HEK293T (cell line): ENCODE measurements around the gene AP5B1.

Experiments
- CTCF ChIA-PET: fragments of 350-600 bp; formaldehyde crosslinking; extraction: SDS; loops from one replicate; lab custom pipeline; 2021; ENCODE audit warnings: antibody characterized with exemption, inconsistent platforms; lab: Yijun Ruan, JAX
- POLR2A ChIA-PET: fragments of 350-600 bp; formaldehyde crosslinking; extraction: SDS; loops from one replicate; lab custom pipeline; 2020; ENCODE audit warnings: antibody characterized with exemption, inconsistent platforms; lab: Yijun Ruan, JAX
- DNase-seq: peaks from one replicate; pipeline ENCODE4 v3.0.0; 2012; ENCODE audit warnings: mixed read lengths; ENCODE audit errors: extremely low spot score
- ARNT ChIP-seq: fragments of 450-650 bp; IDR thresholded peaks from 2 replicates; pipeline ENCODE4 v1.6.1; 2017; ENCODE audit warnings: mild to moderate bottlenecking
- BHLHE40 ChIP-seq: fragments of 450-650 bp; IDR thresholded peaks from 2 replicates; pipeline ENCODE4 v1.6.1; 2016; ENCODE audit warnings: mild to moderate bottlenecking, moderate library complexity, borderline replicate concordance
- CTBP1 ChIP-seq: fragments of 450-650 bp; IDR thresholded peaks from 2 replicates; pipeline ENCODE4 v1.6.1; 2016; ENCODE audit warnings: borderline replicate concordance
- ELF4 ChIP-seq: fragments of 450-650 bp; IDR thresholded peaks from 2 replicates; pipeline ENCODE4 v1.6.1; 2017; ENCODE audit warnings: antibody characterized with exemption
- FOXA1 ChIP-seq: fragments of 450-650 bp; IDR thresholded peaks from 2 replicates; pipeline ENCODE4 v1.6.1; 2016; ENCODE audit warnings: mild to moderate bottlenecking
- FOXK2 ChIP-seq: fragments of 450-650 bp; IDR thresholded peaks from 2 replicates; pipeline ENCODE4 v1.6.1; 2016; ENCODE audit warnings: mild to moderate bottlenecking
- FOXM1 ChIP-seq: fragments of 450-650 bp; IDR thresholded peaks from 2 replicates; pipeline ENCODE4 v1.6.1; 2017; ENCODE audit warnings: mild to moderate bottlenecking, borderline replicate concordance
- HDGF ChIP-seq: fragments of 450-650 bp; IDR thresholded peaks from 2 replicates; pipeline ENCODE4 v1.6.1; 2017; ENCODE audit warnings: antibody characterized with exemption, borderline replicate concordance
- L3MBTL2 ChIP-seq: fragments of 450-650 bp; conservative IDR thresholded peaks from 2 replicates; pipeline ENCODE4 v1.6.1; 2016; ENCODE audit warnings: mild to moderate bottlenecking
- LEF1 ChIP-seq: fragments of 450-650 bp; IDR thresholded peaks from 2 replicates; pipeline ENCODE4 v1.6.1; 2017; ENCODE audit warnings: mild to moderate bottlenecking, borderline replicate concordance
- NFRKB ChIP-seq: fragments of 450-650 bp; IDR thresholded peaks from 2 replicates; pipeline ENCODE4 v1.6.1; 2016; ENCODE audit warnings: mild to moderate bottlenecking, moderate library complexity
- PKNOX1 ChIP-seq: fragments of 450-650 bp; IDR thresholded peaks from 2 replicates; pipeline ENCODE4 v1.6.1; 2016
- SP1 ChIP-seq: fragments of 450-650 bp; IDR thresholded peaks from 2 replicates; pipeline ENCODE4 v1.6.1; 2017
- SUZ12 ChIP-seq: fragments of 450-650 bp; IDR thresholded peaks from 2 replicates; pipeline ENCODE4 v1.6.1; 2016; ENCODE audit warnings: mild to moderate bottlenecking
- TARDBP ChIP-seq: fragments of 450-650 bp; IDR thresholded peaks from 2 replicates; pipeline ENCODE4 v1.6.1; 2016
- ZNF384 ChIP-seq: fragments of 450-650 bp; IDR thresholded peaks from 2 replicates; pipeline ENCODE4 v1.6.1; 2016

The AP5B1 gene

GRCh38 chr11:65790902-65791650, 10.3 kb upstream of the AP5B1 start:
- no peak for DNase-seq
- POLR2A ChIA-PET: interaction anchor here (1.6 kb wide), 1 partner anchor 11 kb away, joined by 4 read pairs; no protein-coding TSS in a partner anchor
- no peak for TF ChIP-seq ZNF384
- TF ChIP-seq FOXK2: no peak
- TF ChIP-seq BHLHE40: no peak
- CTCF ChIA-PET: interaction anchor here (3.9 kb wide), 1 partner anchor 11 kb away, joined by 23 read pairs; the partner anchor contains the start of gene AP5B1

- CTCF ChIA-PET: interaction anchor here (3.9 kb wide), 1 partner anchor 10 kb away, joined by 23 read pairs; the partner anchor contains the start of gene AP5B1
- no peak for TF ChIP-seq LEF1
- no peak for TF ChIP-seq CTBP1
- no peak for TF ChIP-seq SUZ12
- TF ChIP-seq ARNT: no peak
- TF ChIP-seq FOXM1: no peak
- TF ChIP-seq L3MBTL2: no peak
- no peak for TF ChIP-seq FOXA1
- no peak for TF ChIP-seq BHLHE40
- no peak for TF ChIP-seq HDGF
- no peak for TF ChIP-seq ELF4
- TF ChIP-seq TARDBP: no peak
- TF ChIP-seq FOXK2: no peak
- TF ChIP-seq ZNF384: no peak
- POLR2A ChIA-PET: interaction anchor here (1.6 kb wide), 1 partner anchor 10 kb away, joined by 4 read pairs; no protein-coding TSS in a partner anchor
- DNase-seq: no peak
Measured at GRCh38 chr11:65790104-65790901, 9.5 kb upstream of the AP5B1 start.

GRCh38 chr11:65789230-65790103, 8.7 kb upstream of the AP5B1 start:
- no peak for TF ChIP-seq LEF1
- TF ChIP-seq NFRKB: no peak
- TF ChIP-seq PKNOX1: no peak
- TF ChIP-seq SUZ12: no peak
- no peak for TF ChIP-seq ZNF384
- no peak for TF ChIP-seq BHLHE40
- ChIA-PET POLR2A (interaction anchor here (1.2 kb wide), 1 partner anchor 78 kb away, joined by 3 read pairs; no protein-coding TSS in a partner anchor), CTCF (interaction anchor here (3.9 kb wide), 1 partner anchor 9 kb away, joined by 23 read pairs; the partner anchor contains the start of gene AP5B1)
- DNase-seq: no peak

- ChIA-PET POLR2A (interaction anchor here (1.2 kb wide), 1 partner anchor 77 kb away, joined by 3 read pairs; no protein-coding TSS in a partner anchor), CTCF (interaction anchor here (3.9 kb wide), 1 partner anchor 9 kb away, joined by 23 read pairs; the partner anchor contains the start of gene AP5B1)
- TF ChIP-seq FOXM1: no peak
- TF ChIP-seq SUZ12: no peak
- no peak for TF ChIP-seq BHLHE40
- TF ChIP-seq HDGF: no peak
- no peak for TF ChIP-seq NFRKB
- DNase-seq: no peak
Measured at GRCh38 chr11:65788821-65789220, 8.0 kb upstream of the AP5B1 start.

GRCh38 chr11:65787649-65788622, 7.2 kb upstream of the AP5B1 start:
- TF ChIP-seq ARNT (no peak), FOXM1 (no peak), FOXA1 (no peak), ZNF384 (no peak), L3MBTL2 (no peak), SP1 (no peak), CTBP1 (no peak), ELF4 (no peak), FOXK2 (no peak), LEF1 (no peak), PKNOX1 (no peak), BHLHE40 (no peak), NFRKB (no peak), TARDBP (no peak), HDGF (no peak), SUZ12 (no peak)
- CTCF ChIA-PET: interaction anchor here (3.9 kb wide), 1 partner anchor 8 kb away, joined by 23 read pairs; the partner anchor contains the start of gene AP5B1

More at GRCh38 chr11:65787649-65788622, 7.2 kb upstream of the AP5B1 start:
- POLR2A ChIA-PET: interaction anchor here (0.6 to 1.2 kb wide), 2 partner anchors 30 to 77 kb away, joined by 3 read pairs; no protein-coding TSS in a partner anchor
- no peak for DNase-seq
